ENCODE data around the gene FLNA. TPM values are rescaled to one million over a fixed set of nuclear protein-coding genes. Genes with fewer than 3 reads are reported as not detected.
A peak's percentile ranks its signal among the peaks of the same experiment; 100 is the strongest.

FLNA gene
- total and polyA plus RNA-seq, 2 of the 13 experiments (the other 11 are each of a cell fraction or from before 2014, with no cell fraction given): 83.4 to 174 TPM

GRCh38 chrX:154397888-154398667 is 23.6 kb upstream of the FLNA start, which contains the start of gene RPL10 (continued):
- TF ChIP-seq SRSF9 (IDR thresholded peaks at IDR 0.05; ENCODE audit: borderline replicate concordance, insufficient read depth, low read depth, low read length, poor library complexity, severe bottlenecking): no peak
- TF ChIP-seq SYNCRIP (IDR thresholded peaks at IDR 0.05; ENCODE audit: insufficient read depth, low read depth, low read length): no peak
- no peak for TF ChIP-seq THYN1 (CRISPR knock-in tag; IDR thresholded peaks at IDR 0.05; ENCODE audit: borderline replicate concordance, low read depth)
- TF ChIP-seq TEF (CRISPR knock-in tag; IDR thresholded peaks at IDR 0.05): no peak
- TF ChIP-seq TRAFD1 (CRISPR knock-in tag; IDR thresholded peaks at IDR 0.05; ENCODE audit: borderline replicate concordance): no peak
- no peak for TF ChIP-seq SRSF4 (IDR thresholded peaks at IDR 0.05; ENCODE audit: low read depth, low read length, poor library complexity, severe bottlenecking)
- no peak for TF ChIP-seq KDM4B (CRISPR knock-in tag; IDR thresholded peaks at IDR 0.05)
- no peak for TF ChIP-seq DBP (CRISPR knock-in tag; IDR thresholded peaks at IDR 0.05; ENCODE audit: not compliant biosample characterization)
- no peak for TF ChIP-seq ZNF761 (CRISPR knock-in tag; conservative IDR thresholded peaks at IDR 0.05)
- no peak; the same call in 1 of the 2 replicates for TF ChIP-seq HDAC1 (CRISPR knock-in tag; IDR thresholded peaks at IDR 0.05)
- TF ChIP-seq ATRX (CRISPR knock-in tag; IDR thresholded peaks at IDR 0.05; ENCODE audit: borderline replicate concordance): no peak
- no peak for TF ChIP-seq ZNF597 (CRISPR knock-in tag; IDR thresholded peaks at IDR 0.05)
- no peak for TF ChIP-seq CREBL2 (CRISPR knock-in tag; IDR thresholded peaks at IDR 0.05; ENCODE audit: borderline replicate concordance)
- TF ChIP-seq KAT7 (CRISPR knock-in tag; IDR thresholded peaks at IDR 0.05; ENCODE audit: borderline replicate concordance): 0 out of 2 replicates have a peak, but pooled peaks have one; percentile 70
- no peak for TF ChIP-seq PCBP2 (optimal IDR thresholded peaks at IDR 0.05; ENCODE audit: low read depth, low read length, poor library complexity, severe bottlenecking)
- peak; percentile 41 for TF ChIP-seq UBTF (CRISPR knock-in tag; IDR thresholded peaks at IDR 0.05)
- TF ChIP-seq KDM1A (CRISPR knock-in tag; IDR thresholded peaks at IDR 0.05): no peak
- 0 out of 2 replicates have a peak, but pooled peaks have one; percentile 8 for TF ChIP-seq IRF9 (CRISPR knock-in tag; IDR thresholded peaks at IDR 0.05; ENCODE audit: borderline replicate concordance)

All from HepG2 (cell line).